Astrocyte (in vitro differentiated cells and primary cell): Measurements from ENCODE around the gene USF3. TPM values are rescaled to one million over a fixed set of nuclear protein-coding genes. Genes with fewer than 3 reads are reported as not detected.

Experiments
- DNase-seq: peaks from one replicate; pipeline ENCODE4 v3.0.0-alpha.2; 2010; ENCODE audit warnings: low read depth
- FAIRE-seq: peaks from 2 replicates; lab custom pipeline; 2011; peaks lifted over from hg19 to GRCh38; lab: Jason Lieb, UNC
- H2AFZ ChIP-seq: 2 replicates; pipeline ENCODE4 v1.6.0; 2012; ENCODE audit warnings: low read depth, low read length, inconsistent platforms
- H3K27ac ChIP-seq: 2 replicates; pipeline ENCODE4 v1.5.1; 2011; ENCODE audit warnings: low read depth, low read length, inconsistent platforms
- H3K27me3 ChIP-seq: 2 replicates; pipeline ENCODE4 v1.6.0; 2011; ENCODE audit warnings: low read length, inconsistent platforms; ENCODE audit not compliant: insufficient read depth
- H3K36me3 ChIP-seq: 2 replicates; pipeline ENCODE4 v1.5.1; 2011; ENCODE audit warnings: low read length, inconsistent platforms; ENCODE audit not compliant: insufficient read depth
- H3K4me1 ChIP-seq: 2 replicates; pipeline ENCODE4 v1.5.1; 2011; ENCODE audit warnings: low read length, inconsistent platforms; ENCODE audit not compliant: insufficient read depth
- H3K4me2 ChIP-seq: 2 replicates; pipeline ENCODE4 v1.6.0; 2012; ENCODE audit warnings: low read length, inconsistent platforms
- H3K4me3 ChIP-seq: 2 replicates; pipeline ENCODE4 v1.5.1; 2011; ENCODE audit warnings: low read depth, mild to moderate bottlenecking, low read length, inconsistent platforms; ENCODE audit not compliant: insufficient read depth
- H3K79me2 ChIP-seq: 2 replicates; pipeline ENCODE4 v1.6.0; 2012; ENCODE audit warnings: mild to moderate bottlenecking, low read length, inconsistent platforms; ENCODE audit not compliant: insufficient read depth
- H3K9ac ChIP-seq: 2 replicates; pipeline ENCODE4 v1.6.0; 2012; ENCODE audit warnings: mild to moderate bottlenecking, low read length, inconsistent platforms
- H3K9me3 ChIP-seq: 2 replicates; pipeline ENCODE4 v1.5.1; 2012; ENCODE audit warnings: low read depth, mild to moderate bottlenecking, low read length, inconsistent platforms; ENCODE audit not compliant: insufficient read depth
- H4K20me1 ChIP-seq: 2 replicates; pipeline ENCODE4 v1.6.0; 2012; ENCODE audit warnings: low read length, inconsistent platforms; ENCODE audit not compliant: insufficient read depth
- H3K27ac Mint-ChIP-seq: one replicate; pipeline ENCODE4 v1.8.0; 2021; ENCODE audit warnings: mild to moderate bottlenecking, mixed read lengths; ENCODE audit not compliant: unreplicated experiment
- H3K27me3 Mint-ChIP-seq: one replicate; pipeline ENCODE4 v1.8.0; 2021; ENCODE audit warnings: low read depth, mixed read lengths; ENCODE audit not compliant: unreplicated experiment
- H3K36me3 Mint-ChIP-seq: one replicate; pipeline ENCODE4 v1.8.0; 2021; ENCODE audit warnings: low read depth, mixed read lengths; ENCODE audit not compliant: unreplicated experiment
- H3K4me1 Mint-ChIP-seq: one replicate; pipeline ENCODE4 v1.8.0; 2021; ENCODE audit warnings: low read depth, mixed read lengths; ENCODE audit not compliant: unreplicated experiment
- H3K4me3 Mint-ChIP-seq: one replicate; pipeline ENCODE4 v1.8.0; 2021; ENCODE audit warnings: mild to moderate bottlenecking, moderate library complexity, mixed read lengths; ENCODE audit not compliant: unreplicated experiment
- H3K9me3 Mint-ChIP-seq: one replicate; pipeline ENCODE4 v1.8.0; 2021; ENCODE audit warnings: mild to moderate bottlenecking, mixed read lengths; ENCODE audit not compliant: unreplicated experiment
- CTCF ChIP-seq: IDR thresholded peaks from 2 replicates; pipeline ENCODE4 v1.5.1; 2011; ENCODE audit warnings: low read depth, mild to moderate bottlenecking, inconsistent platforms, low read length, moderate library complexity; ENCODE audit not compliant: insufficient read depth
- EZH2 ChIP-seq: IDR thresholded peaks from 2 replicates; pipeline ENCODE4 v1.6.1; 2012; ENCODE audit warnings: mild to moderate bottlenecking, low read length, inconsistent platforms; ENCODE audit not compliant: insufficient read depth
- total RNA-seq: library from RNA; stranded (reverse); gene quantifications from 2 replicates; pipeline ENCODE4 v1.2.1, GENCODE V29; 2021

The USF3 gene
- total RNA-seq, 1 donor from 2014 or later: 11.8 TPM

- peaks cover 22% of the 10 kb centered on the region for H3K36me3 ChIP-seq
- no peak overlapping the region for H3K27ac ChIP-seq
- H3K9me3 ChIP-seq: no peaks in the 10 kb centered on the region
- DNase-seq (no peak), FAIRE-seq (no peak)
- H2AFZ ChIP-seq: no peak overlapping the region
- peaks cover 9% of the 10 kb centered on the region for H4K20me1 ChIP-seq
- Mint-ChIP-seq H3K27ac (no peak overlapping the region), H3K27me3 (no peaks in the 10 kb centered on the region), H3K4me1 (peaks cover 9% of the 10 kb centered on the region), H3K4me3 (no peak overlapping the region), H3K9me3 (no peaks in the 10 kb centered on the region), H3K36me3 (peaks cover 7% of the 10 kb centered on the region)
- H3K27me3 ChIP-seq: no peaks in the 10 kb centered on the region
- no peaks in the 10 kb centered on the region for H3K4me1 ChIP-seq
- H3K79me2 ChIP-seq: peaks cover 2% of the 10 kb centered on the region
- H3K9ac ChIP-seq: no peak overlapping the region
- no peak overlapping the region for H3K4me2 ChIP-seq
- TF ChIP-seq EZH2: no peak
- no peak for TF ChIP-seq CTCF
- H3K4me3 ChIP-seq: no peak overlapping the region
Measured at GRCh38 chr3:113717818-113718217, 21.4 kb upstream of the USF3 start.

- no peak for FAIRE-seq
- Mint-ChIP-seq H3K4me3 (no peak overlapping the region), H3K36me3 (peaks cover 5% of the 10 kb centered on the region), H3K27me3 (no peaks in the 10 kb centered on the region), H3K27ac (no peak overlapping the region), H3K9me3 (no peaks in the 10 kb centered on the region), H3K4me1 (peaks cover 12% of the 10 kb centered on the region)
- Histone ChIP-seq H3K79me2 (no peaks in the 10 kb centered on the region), H4K20me1 (peaks cover 7% of the 10 kb centered on the region), H3K27ac (no peak overlapping the region), H3K4me3 (no peak overlapping the region), H3K36me3 (peaks cover 17% of the 10 kb centered on the region), H3K4me2 (no peak overlapping the region), H2AFZ (no peak overlapping the region), H3K9me3 (no peaks in the 10 kb centered on the region), H3K27me3 (no peaks in the 10 kb centered on the region), H3K4me1 (no peaks in the 10 kb centered on the region), H3K9ac (no peak overlapping the region)
- TF ChIP-seq EZH2: no peak
- TF ChIP-seq CTCF: no peak
- no peak for DNase-seq
Measured at GRCh38 chr3:113717308-113717707, 20.9 kb upstream of the USF3 start.

GRCh38 chr3:113714702-113715101, 18.3 kb upstream of the USF3 start:
- Histone ChIP-seq H3K4me2 (no peak overlapping the region), H3K9me3 (no peaks in the 10 kb centered on the region), H3K27me3 (no peaks in the 10 kb centered on the region), H3K27ac (no peak overlapping the region), H3K36me3 (no peaks in the 10 kb centered on the region), H3K4me3 (no peak overlapping the region), H3K79me2 (no peaks in the 10 kb centered on the region), H3K9ac (no peak overlapping the region), H4K20me1 (peaks cover 4% of the 10 kb centered on the region), H2AFZ (no peak overlapping the region), H3K4me1 (no peaks in the 10 kb centered on the region)
- no peak for FAIRE-seq
- Mint-ChIP-seq H3K4me3 (no peak overlapping the region), H3K27ac (no peak overlapping the region), H3K9me3 (no peaks in the 10 kb centered on the region), H3K36me3 (peaks cover 5% of the 10 kb centered on the region), H3K4me1 (peaks cover 9% of the 10 kb centered on the region), H3K27me3 (no peaks in the 10 kb centered on the region)
- no peak for DNase-seq
- TF ChIP-seq CTCF (no peak), EZH2 (no peak)
